HepG2 (cell line): ENCODE results near the gene TIFAB.

Experiments
- ATAD3A ChIP-seq: sonication (generic); formaldehyde crosslinking; IDR thresholded peaks from 2 replicates; pipeline ENCODE4 v1.4.0; 2020; ENCODE audit warnings: missing genetic modification reagents
- DPF2 ChIP-seq: sonication (generic); formaldehyde crosslinking; IDR thresholded peaks from 2 replicates; pipeline ENCODE4 v1.4.0; 2020; ENCODE audit warnings: mild to moderate bottlenecking, low read depth, missing genetic modification reagents, borderline replicate concordance
- POLR2A ChIP-seq, 2 experiments: IDR thresholded peaks; 2 replicates each; pipeline ENCODE4 v1.6.1; 2011; ENCODE audit warnings: low read depth in 2 of 2, low read length in 2 of 2, mild to moderate bottlenecking in 1 of 2, moderate library complexity in 1 of 2; ENCODE audit not compliant: insufficient read depth in 1 of 2
- ZNF136 ChIP-seq: sonication (generic); formaldehyde crosslinking; IDR thresholded peaks from 2 replicates; pipeline ENCODE4 v1.8.1; 2022; ENCODE audit warnings: low read depth, mild to moderate bottlenecking, moderate library complexity, missing genetic modification reagents
- ZNF331 ChIP-seq: sonication (generic); formaldehyde crosslinking; IDR thresholded peaks from 2 replicates; pipeline ENCODE4 v1.4.0; 2020; ENCODE audit warnings: missing genetic modification reagents
- TF ChIP-seq, protein P1 (sequence below): sonication (generic); formaldehyde crosslinking; IDR thresholded peaks from 2 replicates; pipeline ENCODE4 v1.5.0; 2020; ENCODE audit warnings: mild to moderate bottlenecking, missing genetic modification reagents, moderate library complexity

DNA sequence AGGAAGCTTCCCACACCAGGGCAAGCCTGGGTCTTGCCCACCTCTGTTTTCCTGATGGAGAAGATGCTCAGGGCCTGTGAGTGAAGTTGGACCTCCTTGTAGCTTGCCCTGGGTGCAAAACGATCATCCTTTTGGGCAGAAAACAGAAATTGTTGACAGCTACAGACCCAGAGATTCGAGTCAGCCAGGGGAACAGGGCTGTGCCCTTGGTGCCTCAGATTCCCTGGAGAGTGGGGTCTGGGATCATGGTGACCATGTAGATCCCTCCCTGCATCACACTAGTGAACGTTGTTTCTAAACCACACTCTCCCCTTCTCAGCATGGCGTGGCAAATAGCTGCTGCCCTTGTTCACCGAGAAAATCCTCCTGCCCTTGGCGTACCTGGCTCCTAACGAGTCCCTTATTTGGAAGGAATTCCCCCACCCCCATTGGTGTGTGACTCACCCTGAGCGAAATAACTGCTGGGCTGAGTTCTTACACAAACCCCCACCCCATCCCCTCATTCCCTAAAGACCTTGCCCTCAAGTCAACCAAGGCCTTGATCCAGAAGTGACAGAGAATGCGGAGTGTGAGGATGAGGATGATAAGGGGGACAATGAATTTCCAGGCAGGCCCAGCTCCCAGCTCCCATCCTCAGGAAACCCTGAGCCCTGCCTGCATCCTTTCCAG lies 3.9 kb downstream of the TIFAB start:
- TF ChIP-seq ZNF136 (CRISPR knock-in tag) (no peak), DPF2 (CRISPR knock-in tag) (no peak), POLR2A (IDR thresholded peaks at IDR 0.05; ENCODE audit: insufficient read depth in 1 of 2, low read depth in 2 of 2, low read length in 2 of 2) (no peak), ATAD3A (CRISPR knock-in tag) (no peak), ZNF331 (CRISPR knock-in tag) (no peak)
- TF ChIP-seq, protein P1, sequence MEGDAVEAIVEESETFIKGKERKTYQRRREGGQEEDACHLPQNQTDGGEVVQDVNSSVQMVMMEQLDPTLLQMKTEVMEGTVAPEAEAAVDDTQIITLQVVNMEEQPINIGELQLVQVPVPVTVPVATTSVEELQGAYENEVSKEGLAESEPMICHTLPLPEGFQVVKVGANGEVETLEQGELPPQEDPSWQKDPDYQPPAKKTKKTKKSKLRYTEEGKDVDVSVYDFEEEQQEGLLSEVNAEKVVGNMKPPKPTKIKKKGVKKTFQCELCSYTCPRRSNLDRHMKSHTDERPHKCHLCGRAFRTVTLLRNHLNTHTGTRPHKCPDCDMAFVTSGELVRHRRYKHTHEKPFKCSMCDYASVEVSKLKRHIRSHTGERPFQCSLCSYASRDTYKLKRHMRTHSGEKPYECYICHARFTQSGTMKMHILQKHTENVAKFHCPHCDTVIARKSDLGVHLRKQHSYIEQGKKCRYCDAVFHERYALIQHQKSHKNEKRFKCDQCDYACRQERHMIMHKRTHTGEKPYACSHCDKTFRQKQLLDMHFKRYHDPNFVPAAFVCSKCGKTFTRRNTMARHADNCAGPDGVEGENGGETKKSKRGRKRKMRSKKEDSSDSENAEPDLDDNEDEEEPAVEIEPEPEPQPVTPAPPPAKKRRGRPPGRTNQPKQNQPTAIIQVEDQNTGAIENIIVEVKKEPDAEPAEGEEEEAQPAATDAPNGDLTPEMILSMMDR (CRISPR knock-in tag) = no peak
